Coronary artery (tissue), 2 donors: Measurements from ENCODE around the gene GSC2.

Experiments
- DNase-seq: peaks from one replicate; pipeline ENCODE4 v3.0.0-alpha.2; 2017; ENCODE audit warnings: low spot score
- H3K27ac ChIP-seq, 2 donors: fragments of 200-600 bp; sonication (generic); one replicate each; pipeline ENCODE4 v1.5.1; 2016 to 2019
- H3K4me3 ChIP-seq: fragments of 200-600 bp; sonication (generic); 2 replicates; pipeline ENCODE4 v1.5.1; 2016; ENCODE audit warnings: mild to moderate bottlenecking, moderate library complexity
- TF ChIP-seq, protein P1 (sequence below): fragments of 200-600 bp; sonication (generic); IDR thresholded peaks from one replicate; pipeline ENCODE4 v1.5.1; 2019; ENCODE audit warnings: antibody characterized with exemption

GSC2 gene

GRCh38 chr22:19148417-19149046 is 1.6 kb downstream of the GSC2 start:
- no peak overlapping the region for H3K4me3 ChIP-seq

DNA sequence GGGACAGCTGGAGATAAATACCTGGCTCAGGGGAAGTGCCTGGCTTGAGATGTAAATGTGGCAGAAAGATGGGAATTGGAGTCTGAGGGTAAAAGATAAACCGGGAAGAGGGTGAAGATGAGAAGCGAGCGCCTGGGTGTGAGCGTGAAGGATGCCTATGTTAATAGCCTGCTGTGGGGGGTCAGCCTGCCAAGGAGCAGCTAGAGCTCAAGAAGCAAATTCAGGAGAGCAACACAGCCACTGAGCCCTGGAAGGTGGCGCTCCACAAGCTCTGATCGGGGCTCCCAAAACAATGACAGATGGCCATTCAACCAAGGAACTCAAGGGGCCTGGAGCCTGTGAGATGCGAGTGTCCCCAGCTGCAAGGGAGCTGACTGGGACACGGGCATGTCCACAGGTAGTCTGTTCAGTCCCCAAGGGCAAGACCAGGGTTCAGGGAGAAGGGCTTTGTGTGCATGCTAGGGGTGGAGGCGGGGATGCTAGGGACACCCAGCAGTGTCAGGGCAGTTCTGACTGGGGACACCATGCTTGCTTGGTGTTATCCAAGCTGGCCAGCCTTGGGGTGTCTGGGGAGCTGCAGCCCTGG is 2.8 kb downstream of the GSC2 start:
- TF ChIP-seq, protein P1, sequence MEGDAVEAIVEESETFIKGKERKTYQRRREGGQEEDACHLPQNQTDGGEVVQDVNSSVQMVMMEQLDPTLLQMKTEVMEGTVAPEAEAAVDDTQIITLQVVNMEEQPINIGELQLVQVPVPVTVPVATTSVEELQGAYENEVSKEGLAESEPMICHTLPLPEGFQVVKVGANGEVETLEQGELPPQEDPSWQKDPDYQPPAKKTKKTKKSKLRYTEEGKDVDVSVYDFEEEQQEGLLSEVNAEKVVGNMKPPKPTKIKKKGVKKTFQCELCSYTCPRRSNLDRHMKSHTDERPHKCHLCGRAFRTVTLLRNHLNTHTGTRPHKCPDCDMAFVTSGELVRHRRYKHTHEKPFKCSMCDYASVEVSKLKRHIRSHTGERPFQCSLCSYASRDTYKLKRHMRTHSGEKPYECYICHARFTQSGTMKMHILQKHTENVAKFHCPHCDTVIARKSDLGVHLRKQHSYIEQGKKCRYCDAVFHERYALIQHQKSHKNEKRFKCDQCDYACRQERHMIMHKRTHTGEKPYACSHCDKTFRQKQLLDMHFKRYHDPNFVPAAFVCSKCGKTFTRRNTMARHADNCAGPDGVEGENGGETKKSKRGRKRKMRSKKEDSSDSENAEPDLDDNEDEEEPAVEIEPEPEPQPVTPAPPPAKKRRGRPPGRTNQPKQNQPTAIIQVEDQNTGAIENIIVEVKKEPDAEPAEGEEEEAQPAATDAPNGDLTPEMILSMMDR = no peak
- DNase-seq = no peak
- Histone ChIP-seq H3K27ac (no peak overlapping the region), H3K4me3 (no peak overlapping the region)

More at GRCh38 chr22:19148417-19149046, 1.6 kb downstream of the GSC2 start:
- H3K27ac ChIP-seq = no peak overlapping the region
- TF ChIP-seq, protein P1 = no peak
- DNase-seq = peak; percentile 65

- TF ChIP-seq, protein P1 = no peak
- H3K27ac ChIP-seq = no peak overlapping the region
- no peak for DNase-seq
- H3K4me3 ChIP-seq = no peak overlapping the region
These were observed 3.7 kb downstream of the GSC2 start for GRCh38 chr22:19146215-19146968.

- Histone ChIP-seq H3K4me3 (peak overlapping the region; percentile 92), H3K27ac (peak overlapping the region; percentile 56 to 90)
- no peak for DNase-seq
- TF ChIP-seq, protein P1 = no peak
These were observed 6.1 kb downstream of the GSC2 start for GRCh38 chr22:19143967-19144400.

DNA sequence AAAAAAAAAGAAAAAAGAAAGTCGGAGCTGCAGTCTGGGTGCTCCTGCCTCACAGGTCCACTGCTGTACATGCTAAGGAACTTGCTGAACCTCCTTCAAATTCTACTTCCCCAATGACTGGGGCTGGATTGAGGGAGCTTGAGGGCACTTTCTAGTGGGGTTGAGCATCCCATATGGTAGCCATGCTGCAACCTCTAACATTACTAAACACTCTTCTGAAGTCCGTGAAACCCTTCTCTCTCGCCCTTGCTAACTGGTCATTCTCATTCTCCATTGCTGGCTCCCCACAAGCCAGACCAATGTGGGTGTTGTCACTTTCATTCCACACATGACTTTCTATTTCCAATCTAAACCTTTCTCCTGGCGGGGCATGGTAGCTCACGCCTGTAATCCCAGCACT is 6.9 kb downstream of the GSC2 start:
- TF ChIP-seq, protein P1 = no peak
- Histone ChIP-seq H3K4me3 (peak overlapping the region; percentile 92), H3K27ac (no peak overlapping the region)
- DNase-seq = no peak

DNA sequence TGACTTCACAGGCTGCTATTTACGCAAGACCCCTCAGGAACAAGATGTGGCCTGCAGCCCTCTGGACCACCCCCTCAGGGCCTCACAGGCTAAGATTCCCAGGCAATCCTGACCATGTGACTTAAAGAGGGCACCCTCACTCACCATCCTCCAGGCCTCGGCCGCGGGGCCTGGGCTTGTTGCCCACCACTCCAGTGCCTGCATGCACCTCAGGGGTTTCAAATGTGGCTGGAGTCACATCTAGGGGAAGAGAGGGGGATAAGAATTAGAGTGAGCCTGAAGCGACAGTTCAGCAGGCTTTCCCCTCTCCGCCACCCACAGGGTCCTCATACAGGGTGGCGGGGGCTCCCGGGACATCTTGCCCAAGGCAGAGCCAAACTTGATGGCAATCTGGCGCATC is 7.7 kb downstream of the GSC2 start:
- TF ChIP-seq, protein P1 = no peak
- no peak overlapping the region for H3K4me3 ChIP-seq
- no peak for DNase-seq
- no peak overlapping the region for H3K27ac ChIP-seq
